K562 (cell line): Measurements from ENCODE around the gene SEPTIN1.
"Not testable (repeated sequence)": the region's sequence is repeated elsewhere in the genome, so short reads cannot be mapped to it uniquely, and the experiment has no call there.

ENCODE experiments used
- DPF2 ChIP-seq: fragments of 450-650 bp; IDR thresholded peaks from 2 replicates; pipeline ENCODE4 v1.6.1; 2016
- EZH2 ChIP-seq: IDR thresholded peaks from 2 replicates; pipeline ENCODE4 v1.6.1; 2012; ENCODE audit warnings: low read depth, mild to moderate bottlenecking, inconsistent platforms, low read length, borderline replicate concordance
- FOXA3 ChIP-seq, 2 experiments: fragments of 450-650 bp in 1 of 2; sonication (generic) in 1 of 2; formaldehyde crosslinking; IDR thresholded peaks in 1 of 2; conservative IDR thresholded peaks in 1 of 2; 2 replicates each; pipeline versions ENCODE4 v1.4.0 to v1.8.0; 2020 to 2022; ENCODE audit warnings: mild to moderate bottlenecking in 2 of 2, missing genetic modification reagents in 1 of 2
- GABPA ChIP-seq: fragments of 200-800 bp; sonication (Bioruptor generic); conservative IDR thresholded peaks from 2 replicates; pipeline ENCODE4 v1.6.1; 2016; ENCODE audit warnings: low read depth, missing genetic modification characterization, missing compliant biosample characterization
- NFYB ChIP-seq: IDR thresholded peaks from 2 replicates; pipeline ENCODE4 v1.6.1; 2011; ENCODE audit warnings: mild to moderate bottlenecking, moderate library complexity; ENCODE audit not compliant: insufficient read length; ENCODE audit errors: extremely low read depth
- ZNF124 ChIP-seq: sonication (generic); formaldehyde crosslinking; IDR thresholded peaks from 2 replicates; pipeline ENCODE4 v1.8.1; 2022; ENCODE audit warnings: missing genetic modification reagents
- TF ChIP-seq, protein P1 (sequence below), 3 experiments: IDR thresholded peaks in 2 of 3; conservative IDR thresholded peaks in 1 of 3; 2 replicates each; pipeline ENCODE4 v1.5.1; 2011 to 2012; ENCODE audit warnings: low read length in 3 of 3, mild to moderate bottlenecking in 3 of 3, control low read depth in 2 of 3, improper control_type of control experiment in 1 of 3, inconsistent platforms in 1 of 3, low read depth in 1 of 3, mixed read lengths in 1 of 3, moderate library complexity in 1 of 3; ENCODE audit not compliant: insufficient read depth in 2 of 3
- TF ChIP-seq, protein P2 (sequence below), 2 experiments: fragments of 450-650 bp; formaldehyde crosslinking in 1 of 2; IDR thresholded peaks; 2 replicates each; pipeline versions ENCODE4 v1.4.0 to v1.6.1; 2014 to 2020; ENCODE audit warnings: mild to moderate bottlenecking in 2 of 2, borderline replicate concordance in 1 of 2, low read depth in 1 of 2
- TF ChIP-seq, protein P3 (sequence below), 2 experiments: IDR thresholded peaks; 2 replicates each; pipeline ENCODE4 v1.6.1; 2012; ENCODE audit warnings: improper control_type of control experiment in 2 of 2, low read depth in 2 of 2, low read length in 2 of 2, borderline replicate concordance in 1 of 2

DNA sequence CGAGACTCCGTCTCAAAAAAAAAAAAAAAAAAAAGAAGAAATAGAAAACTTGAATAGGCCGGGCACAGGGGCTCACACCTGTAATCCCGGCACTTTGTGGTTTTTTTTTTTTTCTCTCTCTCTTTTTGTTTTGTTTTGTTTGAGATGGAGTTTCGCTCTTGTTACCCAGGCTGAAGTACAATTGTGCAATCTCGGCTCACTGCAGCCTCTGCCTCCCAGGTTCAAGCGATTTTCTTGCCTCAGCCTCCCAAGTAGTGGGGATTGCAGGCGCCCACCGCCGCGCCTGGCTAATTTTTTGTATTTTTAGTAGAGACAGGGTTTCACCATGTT is 38.9 kb downstream of the SEPTIN1 start:
- TF ChIP-seq, protein P1, sequence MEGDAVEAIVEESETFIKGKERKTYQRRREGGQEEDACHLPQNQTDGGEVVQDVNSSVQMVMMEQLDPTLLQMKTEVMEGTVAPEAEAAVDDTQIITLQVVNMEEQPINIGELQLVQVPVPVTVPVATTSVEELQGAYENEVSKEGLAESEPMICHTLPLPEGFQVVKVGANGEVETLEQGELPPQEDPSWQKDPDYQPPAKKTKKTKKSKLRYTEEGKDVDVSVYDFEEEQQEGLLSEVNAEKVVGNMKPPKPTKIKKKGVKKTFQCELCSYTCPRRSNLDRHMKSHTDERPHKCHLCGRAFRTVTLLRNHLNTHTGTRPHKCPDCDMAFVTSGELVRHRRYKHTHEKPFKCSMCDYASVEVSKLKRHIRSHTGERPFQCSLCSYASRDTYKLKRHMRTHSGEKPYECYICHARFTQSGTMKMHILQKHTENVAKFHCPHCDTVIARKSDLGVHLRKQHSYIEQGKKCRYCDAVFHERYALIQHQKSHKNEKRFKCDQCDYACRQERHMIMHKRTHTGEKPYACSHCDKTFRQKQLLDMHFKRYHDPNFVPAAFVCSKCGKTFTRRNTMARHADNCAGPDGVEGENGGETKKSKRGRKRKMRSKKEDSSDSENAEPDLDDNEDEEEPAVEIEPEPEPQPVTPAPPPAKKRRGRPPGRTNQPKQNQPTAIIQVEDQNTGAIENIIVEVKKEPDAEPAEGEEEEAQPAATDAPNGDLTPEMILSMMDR (IDR thresholded peaks at IDR 0.05 in 2 of 3, conservative IDR thresholded peaks at IDR 0.05 in 1 of 3; ENCODE audit: insufficient read depth in 2 of 3, low read depth in 1 of 3, low read length in 3 of 3) = not testable (repeated sequence)
- TF ChIP-seq EZH2; ZNF124; FOXA3 (CRISPR knock-in tag; conservative IDR thresholded peaks at IDR 0.05 in 1 of 2, IDR thresholded peaks at IDR 0.05 in 1 of 2); DPF2; GABPA (tag); NFYB: not testable (repeated sequence)
- TF ChIP-seq, protein P2, sequence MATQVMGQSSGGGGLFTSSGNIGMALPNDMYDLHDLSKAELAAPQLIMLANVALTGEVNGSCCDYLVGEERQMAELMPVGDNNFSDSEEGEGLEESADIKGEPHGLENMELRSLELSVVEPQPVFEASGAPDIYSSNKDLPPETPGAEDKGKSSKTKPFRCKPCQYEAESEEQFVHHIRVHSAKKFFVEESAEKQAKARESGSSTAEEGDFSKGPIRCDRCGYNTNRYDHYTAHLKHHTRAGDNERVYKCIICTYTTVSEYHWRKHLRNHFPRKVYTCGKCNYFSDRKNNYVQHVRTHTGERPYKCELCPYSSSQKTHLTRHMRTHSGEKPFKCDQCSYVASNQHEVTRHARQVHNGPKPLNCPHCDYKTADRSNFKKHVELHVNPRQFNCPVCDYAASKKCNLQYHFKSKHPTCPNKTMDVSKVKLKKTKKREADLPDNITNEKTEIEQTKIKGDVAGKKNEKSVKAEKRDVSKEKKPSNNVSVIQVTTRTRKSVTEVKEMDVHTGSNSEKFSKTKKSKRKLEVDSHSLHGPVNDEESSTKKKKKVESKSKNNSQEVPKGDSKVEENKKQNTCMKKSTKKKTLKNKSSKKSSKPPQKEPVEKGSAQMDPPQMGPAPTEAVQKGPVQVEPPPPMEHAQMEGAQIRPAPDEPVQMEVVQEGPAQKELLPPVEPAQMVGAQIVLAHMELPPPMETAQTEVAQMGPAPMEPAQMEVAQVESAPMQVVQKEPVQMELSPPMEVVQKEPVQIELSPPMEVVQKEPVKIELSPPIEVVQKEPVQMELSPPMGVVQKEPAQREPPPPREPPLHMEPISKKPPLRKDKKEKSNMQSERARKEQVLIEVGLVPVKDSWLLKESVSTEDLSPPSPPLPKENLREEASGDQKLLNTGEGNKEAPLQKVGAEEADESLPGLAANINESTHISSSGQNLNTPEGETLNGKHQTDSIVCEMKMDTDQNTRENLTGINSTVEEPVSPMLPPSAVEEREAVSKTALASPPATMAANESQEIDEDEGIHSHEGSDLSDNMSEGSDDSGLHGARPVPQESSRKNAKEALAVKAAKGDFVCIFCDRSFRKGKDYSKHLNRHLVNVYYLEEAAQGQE (IDR thresholded peaks at IDR 0.05; ENCODE audit: borderline replicate concordance) = not testable (repeated sequence)
- TF ChIP-seq, protein P2 (CRISPR knock-in tag; IDR thresholded peaks at IDR 0.05; ENCODE audit: low read depth) = not testable (repeated sequence)
- TF ChIP-seq, protein P3, sequence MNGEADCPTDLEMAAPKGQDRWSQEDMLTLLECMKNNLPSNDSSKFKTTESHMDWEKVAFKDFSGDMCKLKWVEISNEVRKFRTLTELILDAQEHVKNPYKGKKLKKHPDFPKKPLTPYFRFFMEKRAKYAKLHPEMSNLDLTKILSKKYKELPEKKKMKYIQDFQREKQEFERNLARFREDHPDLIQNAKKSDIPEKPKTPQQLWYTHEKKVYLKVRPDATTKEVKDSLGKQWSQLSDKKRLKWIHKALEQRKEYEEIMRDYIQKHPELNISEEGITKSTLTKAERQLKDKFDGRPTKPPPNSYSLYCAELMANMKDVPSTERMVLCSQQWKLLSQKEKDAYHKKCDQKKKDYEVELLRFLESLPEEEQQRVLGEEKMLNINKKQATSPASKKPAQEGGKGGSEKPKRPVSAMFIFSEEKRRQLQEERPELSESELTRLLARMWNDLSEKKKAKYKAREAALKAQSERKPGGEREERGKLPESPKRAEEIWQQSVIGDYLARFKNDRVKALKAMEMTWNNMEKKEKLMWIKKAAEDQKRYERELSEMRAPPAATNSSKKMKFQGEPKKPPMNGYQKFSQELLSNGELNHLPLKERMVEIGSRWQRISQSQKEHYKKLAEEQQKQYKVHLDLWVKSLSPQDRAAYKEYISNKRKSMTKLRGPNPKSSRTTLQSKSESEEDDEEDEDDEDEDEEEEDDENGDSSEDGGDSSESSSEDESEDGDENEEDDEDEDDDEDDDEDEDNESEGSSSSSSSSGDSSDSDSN (IDR thresholded peaks at IDR 0.05; ENCODE audit: borderline replicate concordance in 1 of 2, low read depth in 2 of 2, low read length in 2 of 2) = not testable (repeated sequence)
